ENCODE results near the gene TMEM244. TPM values are rescaled to one million over a fixed set of nuclear protein-coding genes. Genes with fewer than 3 reads are reported as not detected.
"Not testable (repeated sequence)": the region's sequence is repeated elsewhere in the genome, so short reads cannot be mapped to it uniquely, and the experiment has no call there.

TMEM244 gene
- total RNA-seq (2014; rRNA removed; shearing (Covaris generic)), result 2.5 and 4.2 TPM in 2 replicates

- DNase-seq (ENCODE audit: low read depth), result peak; percentile 74
These were observed at the start of gene TMEM244 for GRCh38 chr6:129860908-129861665. Gene TMEM244, minus strand, starts transcription at chr6:129861315. Its CDS starts 127 bp downstream, at chr6:129861188.

- DNase-seq (ENCODE audit: low read depth), result no peak
These were observed 47.7 kb upstream of the TMEM244 start for GRCh38 chr6:129908858-129909257.

- no peak for DNase-seq (ENCODE audit: low read depth)
These were observed 47.2 kb upstream of the TMEM244 start for GRCh38 chr6:129908356-129908755.

- DNase-seq (ENCODE audit: low read depth), result no peak
These were observed 45.5 kb upstream of the TMEM244 start for GRCh38 chr6:129906515-129907077.

- no peak for DNase-seq (ENCODE audit: low read depth)
These were observed 42.0 kb upstream of the TMEM244 start for GRCh38 chr6:129903082-129903481.

GRCh38 chr6:129902681-129903080, 41.6 kb upstream of the TMEM244 start:
- DNase-seq (ENCODE audit: low read depth), result no peak

GRCh38 chr6:129901910-129902309, 40.8 kb upstream of the TMEM244 start:
- no peak for DNase-seq (ENCODE audit: low read depth)

- DNase-seq (ENCODE audit: low read depth), result no peak
These were observed 34.6 kb upstream of the TMEM244 start for GRCh38 chr6:129895692-129896091.

GRCh38 chr6:129894921-129895320, 33.8 kb upstream of the TMEM244 start:
- DNase-seq (ENCODE audit: low read depth), result no peak

- DNase-seq (ENCODE audit: low read depth), result peak; percentile 22
These were observed 32.5 kb upstream of the TMEM244 start for GRCh38 chr6:129893640-129894039.

- no peak for DNase-seq (ENCODE audit: low read depth)
These were observed 29.6 kb upstream of the TMEM244 start for GRCh38 chr6:129890701-129891100.

- peak; percentile 55 for DNase-seq (ENCODE audit: low read depth)
These were observed 29.0 kb upstream of the TMEM244 start for GRCh38 chr6:129890164-129890563.

- DNase-seq (ENCODE audit: low read depth), result peak; percentile 76
These were observed 28.5 kb upstream of the TMEM244 start for GRCh38 chr6:129889580-129889979.

GRCh38 chr6:129886401-129887155, 25.5 kb upstream of the TMEM244 start:
- DNase-seq (ENCODE audit: low read depth), result no peak

GRCh38 chr6:129884211-129884610, 23.1 kb upstream of the TMEM244 start:
- DNase-seq (ENCODE audit: low read depth), result no peak

- DNase-seq (ENCODE audit: low read depth), result no peak
These were observed 21.5 kb upstream of the TMEM244 start for GRCh38 chr6:129882510-129883023.

GRCh38 chr6:129877894-129878293, 16.8 kb upstream of the TMEM244 start:
- DNase-seq (ENCODE audit: low read depth), result not testable (repeated sequence)

- no peak for DNase-seq (ENCODE audit: low read depth)
These were observed 14.8 kb upstream of the TMEM244 start for GRCh38 chr6:129875610-129876520.

GRCh38 chr6:129874837-129875236, 13.7 kb upstream of the TMEM244 start:
- no peak for DNase-seq (ENCODE audit: low read depth)

- no peak for DNase-seq (ENCODE audit: low read depth)
These were observed 11.5 kb upstream of the TMEM244 start for GRCh38 chr6:129872586-129872985.

- no peak for DNase-seq (ENCODE audit: low read depth)
These were observed 10.1 kb upstream of the TMEM244 start for GRCh38 chr6:129871221-129871620.
